CD14-positive monocyte (primary cell): ENCODE data around the gene IPO11. TPM values are rescaled to one million over a fixed set of nuclear protein-coding genes. Genes with fewer than 3 reads are reported as not detected.

Experiments
- DNase-seq, 3 donors: peaks; one replicate each; pipeline ENCODE4 v3.0.0-alpha.2; 2011 to 2022
- H2AFZ ChIP-seq: 2 replicates; pipeline ENCODE4 v1.6.0; 2012; ENCODE audit warnings: mild to moderate bottlenecking, low read depth, low read length, inconsistent platforms; ENCODE audit not compliant: insufficient read depth, poor library complexity, severe bottlenecking
- H3K27ac ChIP-seq, 2 donors: 1 replicate in 1 of 2; 2 replicates in 1 of 2; pipeline ENCODE4 v1.5.1; 2012 to 2013; ENCODE audit warnings: low read length in 2 of 2, control low read depth in 1 of 2, inconsistent platforms in 1 of 2, low read depth in 1 of 2, mild to moderate bottlenecking in 1 of 2
- H3K27me3 ChIP-seq, 2 donors: one replicate each; pipeline versions ENCODE4 v1.6.0 to v1.6.1; 2011 to 2013; ENCODE audit warnings: low read length in 2 of 2; ENCODE audit not compliant: control insufficient read depth in 2 of 2, insufficient read depth in 2 of 2
- H3K36me3 ChIP-seq, 2 donors: replicated peaks in 1 of 2; 1 replicate in 1 of 2; 2 replicates in 1 of 2; pipeline versions ENCODE4 v1.5.1 to v1.6.1; 2012 to 2013; ENCODE audit warnings: low read length in 2 of 2, control low read depth in 1 of 2, inconsistent platforms in 1 of 2, mild to moderate bottlenecking in 1 of 2; ENCODE audit not compliant: insufficient read depth in 2 of 2, control insufficient read depth in 1 of 2
- H3K4me1 ChIP-seq, 2 donors: 1 replicate in 1 of 2; 2 replicates in 1 of 2; pipeline versions ENCODE4 v1.5.1 to v1.6.1; 2012 to 2013; ENCODE audit warnings: low read length in 2 of 2, control low read depth in 1 of 2, inconsistent platforms in 1 of 2, mild to moderate bottlenecking in 1 of 2, moderate library complexity in 1 of 2; ENCODE audit not compliant: insufficient read depth in 2 of 2, control insufficient read depth in 1 of 2
- H3K4me2 ChIP-seq: replicated peaks from 2 replicates; pipeline ENCODE3; 2012; ENCODE audit warnings: low read length, moderate library complexity, mild to moderate bottlenecking; ENCODE audit not compliant: poor library complexity, severe bottlenecking; ENCODE audit errors: extremely low read depth
- H3K4me3 ChIP-seq, 3 experiments: fragments of 200-600 bp in 1 of 3; sonication (generic) in 1 of 3; replicated peaks in 1 of 3; 1 replicate in 2 of 3; 2 replicates in 1 of 3; pipeline ENCODE4 v1.5.1; 2011 to 2013; ENCODE audit warnings: low read length in 3 of 3, mild to moderate bottlenecking in 3 of 3, control low read depth in 2 of 3, low read depth in 2 of 3, inconsistent platforms in 1 of 3, moderate library complexity in 1 of 3
- H3K79me2 ChIP-seq: 2 replicates; pipeline ENCODE4 v1.6.0; 2012; ENCODE audit warnings: mild to moderate bottlenecking, control low read depth, inconsistent platforms, low read length, moderate library complexity; ENCODE audit not compliant: insufficient read depth
- H3K9ac ChIP-seq: 2 replicates; pipeline ENCODE4 v1.6.0; 2017; ENCODE audit warnings: low read length, mild to moderate bottlenecking; ENCODE audit not compliant: insufficient read depth, poor library complexity, severe bottlenecking
- H3K9me3 ChIP-seq, 2 donors: replicated peaks in 1 of 2; 1 replicate in 1 of 2; 2 replicates in 1 of 2; pipeline versions ENCODE4 v1.5.1 to v1.6.1; 2012 to 2013; ENCODE audit warnings: low read length in 2 of 2, control low read depth in 1 of 2; ENCODE audit not compliant: control insufficient read depth in 1 of 2, insufficient read depth in 1 of 2
- H4K20me1 ChIP-seq: 2 replicates; pipeline ENCODE4 v1.6.0; 2012; ENCODE audit warnings: mild to moderate bottlenecking, low read length, control low read depth, moderate library complexity; ENCODE audit not compliant: insufficient read depth
- H3K27ac Mint-ChIP-seq, 7 donors: one replicate each; pipeline ENCODE4 v1.8.0; 2020; ENCODE audit warnings: mild to moderate bottlenecking in 7 of 7, mixed read lengths in 7 of 7, moderate library complexity in 6 of 7, inconsistent platforms in 2 of 7
- H3K27me3 Mint-ChIP-seq, 3 donors: one replicate each; pipeline ENCODE4 v1.8.0; 2021 to 2022; ENCODE audit warnings: low read depth in 3 of 3, mild to moderate bottlenecking in 3 of 3, mixed read lengths in 3 of 3, moderate library complexity in 3 of 3, inconsistent platforms in 1 of 3
- H3K36me3 Mint-ChIP-seq, 2 donors: one replicate each; pipeline ENCODE4 v1.8.0; 2020; ENCODE audit warnings: mixed read lengths in 2 of 2, inconsistent platforms in 1 of 2, mild to moderate bottlenecking in 1 of 2
- H3K4me1 Mint-ChIP-seq: one replicate; pipeline ENCODE4 v1.8.0; 2020; ENCODE audit warnings: mild to moderate bottlenecking, mixed read lengths
- H3K4me3 Mint-ChIP-seq, 2 donors: one replicate each; pipeline ENCODE4 v1.8.0; 2020; ENCODE audit warnings: mild to moderate bottlenecking in 2 of 2, mixed read lengths in 2 of 2, moderate library complexity in 1 of 2
- H3K9me3 Mint-ChIP-seq, 7 donors: one replicate each; pipeline ENCODE4 v1.8.0; 2020 to 2022; ENCODE audit warnings: mixed read lengths in 7 of 7, mild to moderate bottlenecking in 6 of 7, moderate library complexity in 6 of 7, inconsistent platforms in 2 of 7
- WGBS: methylation state at CpG from one replicate; pipeline ENCODE4 v1.1.5; 2013; ENCODE audit warnings: missing lambda C conversion rate; ENCODE audit not compliant: insufficient coverage; 5-methylcytosine and 5-hydroxymethylcytosine counted together
- intact Hi-C, 2 donors: fragments of 100-400 bp; cut with micrococcal nuclease; formaldehyde crosslinking; loops; one replicate each; pipeline versions ENCODE4 v1.15.0 to v1.15.1; 2023
- polyA plus RNA-seq, 3 donors: library from polyadenylated mRNA; depleted of rRNA in 1 of 3; unstranded in 2 of 3; stranded (reverse) in 1 of 3; fragments of 300-500 nt in 2 of 3; fragments of >200 nt in 1 of 3; fragmentation: Illumina TruSeq in 2 of 3; gene quantifications; 1 replicate in 2 of 3; 2 replicates in 1 of 3; pipeline ENCODE4 v1.2.3, GENCODE V29; 2012 to 2021
- TF ChIP-seq, protein P1 (sequence below): fragments of 200-600 bp; IDR thresholded peaks from one replicate; pipeline ENCODE4 v1.8.0; 2022; ENCODE audit warnings: antibody characterized with exemption, mild to moderate bottlenecking

The IPO11 gene
- polyA plus RNA-seq, 3 donors = 4.4 to 5.5 (median 5.3) TPM

DNA sequence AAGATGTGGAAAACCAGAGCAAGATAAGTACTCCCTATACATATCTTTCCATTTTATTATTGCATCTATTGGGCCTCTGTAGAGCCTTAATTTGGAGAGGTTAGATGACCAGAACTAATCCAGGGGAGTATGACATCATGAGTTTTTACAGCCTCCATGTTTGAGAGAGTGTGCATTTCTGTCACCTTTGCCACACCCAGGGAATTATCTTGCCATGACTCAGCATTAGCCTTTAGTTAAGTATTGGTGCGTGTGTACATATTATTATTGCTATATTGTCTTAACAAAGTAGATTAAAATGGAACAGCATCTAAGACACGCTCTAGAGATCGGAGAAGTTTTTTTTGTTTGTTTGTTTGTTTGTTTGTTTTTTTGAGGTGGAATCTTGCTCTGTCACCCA lies 36.5 kb upstream of the IPO11 start:
- TF ChIP-seq, protein P1, sequence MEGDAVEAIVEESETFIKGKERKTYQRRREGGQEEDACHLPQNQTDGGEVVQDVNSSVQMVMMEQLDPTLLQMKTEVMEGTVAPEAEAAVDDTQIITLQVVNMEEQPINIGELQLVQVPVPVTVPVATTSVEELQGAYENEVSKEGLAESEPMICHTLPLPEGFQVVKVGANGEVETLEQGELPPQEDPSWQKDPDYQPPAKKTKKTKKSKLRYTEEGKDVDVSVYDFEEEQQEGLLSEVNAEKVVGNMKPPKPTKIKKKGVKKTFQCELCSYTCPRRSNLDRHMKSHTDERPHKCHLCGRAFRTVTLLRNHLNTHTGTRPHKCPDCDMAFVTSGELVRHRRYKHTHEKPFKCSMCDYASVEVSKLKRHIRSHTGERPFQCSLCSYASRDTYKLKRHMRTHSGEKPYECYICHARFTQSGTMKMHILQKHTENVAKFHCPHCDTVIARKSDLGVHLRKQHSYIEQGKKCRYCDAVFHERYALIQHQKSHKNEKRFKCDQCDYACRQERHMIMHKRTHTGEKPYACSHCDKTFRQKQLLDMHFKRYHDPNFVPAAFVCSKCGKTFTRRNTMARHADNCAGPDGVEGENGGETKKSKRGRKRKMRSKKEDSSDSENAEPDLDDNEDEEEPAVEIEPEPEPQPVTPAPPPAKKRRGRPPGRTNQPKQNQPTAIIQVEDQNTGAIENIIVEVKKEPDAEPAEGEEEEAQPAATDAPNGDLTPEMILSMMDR = no peak
- no peak overlapping the region for H3K4me3 Mint-ChIP-seq
- no peaks in the 10 kb centered on the region for H4K20me1 ChIP-seq
- intact Hi-C loops = no loop called here
- no peak for DNase-seq
- no peaks in the 10 kb centered on the region for H3K27me3 Mint-ChIP-seq
- no peak overlapping the region for H3K4me3 ChIP-seq
- no peaks in the 10 kb centered on the region for H3K9me3 Mint-ChIP-seq
- H3K27ac Mint-ChIP-seq = peak overlapping the region in 1 of 7 donors; percentile 41
- H3K4me2 ChIP-seq = no peak overlapping the region
- no peaks in the 10 kb centered on the region for H3K4me1 ChIP-seq
- no peaks in the 10 kb centered on the region for H3K4me1 Mint-ChIP-seq
- H3K9me3 ChIP-seq = no peaks in the 10 kb centered on the region
- H2AFZ ChIP-seq = no peak overlapping the region
- H3K36me3 Mint-ChIP-seq = peaks cover 55 to 61% of the 10 kb centered on the region in 2 donors
- H3K9ac ChIP-seq = no peak overlapping the region
- H3K36me3 ChIP-seq = peaks cover 70 to 85% of the 10 kb centered on the region in 2 donors
- whole genome bisulfite sequencing = no CpG with 5 or more reads among the region's 3 CpGs
- H3K79me2 ChIP-seq = no peaks in the 10 kb centered on the region
- no peak overlapping the region for H3K27ac ChIP-seq
- H3K27me3 ChIP-seq = no peaks in the 10 kb centered on the region

DNA sequence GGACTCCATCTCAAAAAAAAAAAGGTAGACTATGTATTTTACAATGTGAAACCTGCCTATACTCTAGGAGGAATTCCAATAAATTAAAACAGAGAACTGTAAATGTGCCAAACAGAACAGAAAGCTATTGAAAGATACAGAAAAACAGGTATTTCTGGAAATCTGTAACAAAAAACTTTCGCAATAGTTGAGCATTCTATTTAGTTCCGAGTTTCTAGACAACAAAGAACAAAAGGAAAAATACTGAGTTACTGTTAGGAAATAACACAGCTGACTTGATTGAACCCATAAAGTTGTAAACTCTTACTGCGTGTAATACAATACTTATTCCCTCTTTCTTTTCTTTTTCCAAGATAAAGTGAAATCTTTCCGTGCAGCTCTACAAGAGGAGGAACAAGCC lies 27.4 kb upstream of the IPO11 start:
- intact Hi-C loops = no loop called here
- Histone ChIP-seq H3K79me2 (no peaks in the 10 kb centered on the region), H4K20me1 (no peaks in the 10 kb centered on the region), H3K27me3 (no peaks in the 10 kb centered on the region), H3K4me1 (no peaks in the 10 kb centered on the region), H3K9ac (no peak overlapping the region), H3K4me3 (no peak overlapping the region), H3K4me2 (no peak overlapping the region), H3K36me3 (peaks cover 73 to 95% of the 10 kb centered on the region in 2 donors), H3K27ac (no peak overlapping the region), H2AFZ (no peak overlapping the region), H3K9me3 (no peaks in the 10 kb centered on the region)
- Mint-ChIP-seq H3K36me3 (peaks cover 57 to 76% of the 10 kb centered on the region in 2 donors), H3K4me3 (no peak overlapping the region), H3K27me3 (no peaks in the 10 kb centered on the region), H3K27ac (no peak overlapping the region), H3K9me3 (no peaks in the 10 kb centered on the region), H3K4me1 (no peaks in the 10 kb centered on the region)
- WGBS = 90% methylated on average over 2 of the region's 4 CpGs
- no peak for DNase-seq
- TF ChIP-seq, protein P1 = no peak
